Kidney glomerular epithelial cell (primary cell): ENCODE measurements around the gene PHF21B.
"Not testable (repeated sequence)": the region's sequence is repeated elsewhere in the genome, so short reads cannot be mapped to it uniquely, and the experiment has no call there.

Experiments
- DNase-seq: peaks from one replicate; lab custom pipeline; 2025; lab: John Stamatoyannopoulos, UW

Gene PHF21B

GRCh38 chr22:44988671-44989070 lies 21.1 kb downstream of the PHF21B start:
- no peak for DNase-seq

- DNase-seq: no peak
Observed at GRCh38 chr22:44986926-44987325, 22.9 kb downstream of the PHF21B start.

DNA sequence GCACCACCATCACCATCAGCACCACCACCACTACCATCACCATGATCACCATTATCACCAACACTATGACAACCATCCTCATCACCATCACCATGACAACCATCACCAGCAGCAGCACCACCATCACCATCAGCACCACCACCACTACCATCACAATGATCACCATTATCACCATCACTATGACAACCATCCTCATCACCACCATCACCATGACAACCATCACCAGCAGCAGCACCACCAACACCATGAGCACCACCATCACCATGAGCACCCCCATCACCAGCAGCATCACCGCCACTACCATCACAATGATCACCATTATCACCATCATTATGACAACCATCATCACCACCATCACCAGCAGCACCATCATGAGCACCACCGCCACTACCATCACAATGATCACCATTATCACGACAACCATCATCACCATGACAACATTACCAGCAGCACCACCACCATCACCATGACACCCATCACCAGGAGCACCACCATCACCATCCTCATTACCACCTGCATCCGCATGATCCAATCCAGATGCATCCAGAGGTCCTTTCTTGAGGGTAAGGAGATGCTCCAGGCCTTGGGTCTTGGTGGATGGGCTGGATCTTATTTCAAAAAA lies 23.8 kb downstream of the PHF21B start:
- no peak for DNase-seq

DNA sequence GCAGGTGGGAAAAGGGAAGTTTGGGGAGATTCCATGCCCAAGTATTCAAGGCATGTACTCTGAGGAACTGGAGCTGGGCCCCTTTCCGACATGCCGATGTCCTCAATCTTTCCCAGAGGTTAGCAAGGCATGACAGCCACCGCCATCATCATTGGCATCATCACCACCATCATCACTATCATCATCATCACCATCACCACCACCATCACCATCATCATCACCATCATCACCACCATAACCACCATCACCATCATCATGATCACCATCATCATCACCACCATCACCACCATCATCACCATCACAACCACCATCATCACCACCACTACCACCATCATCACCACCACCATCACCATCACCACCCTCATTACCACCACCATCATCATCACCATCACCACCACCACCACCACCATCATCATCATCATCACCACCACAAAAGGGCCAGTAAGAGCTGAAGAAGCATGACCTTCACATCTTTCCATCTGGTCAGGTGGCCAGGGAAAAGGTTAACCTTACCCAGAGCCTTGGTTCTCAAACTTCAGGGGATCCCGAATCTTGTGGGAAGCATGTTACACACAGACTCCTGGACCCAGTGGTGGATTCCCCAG lies 25.8 kb downstream of the PHF21B start:
- DNase-seq: no peak

DNA sequence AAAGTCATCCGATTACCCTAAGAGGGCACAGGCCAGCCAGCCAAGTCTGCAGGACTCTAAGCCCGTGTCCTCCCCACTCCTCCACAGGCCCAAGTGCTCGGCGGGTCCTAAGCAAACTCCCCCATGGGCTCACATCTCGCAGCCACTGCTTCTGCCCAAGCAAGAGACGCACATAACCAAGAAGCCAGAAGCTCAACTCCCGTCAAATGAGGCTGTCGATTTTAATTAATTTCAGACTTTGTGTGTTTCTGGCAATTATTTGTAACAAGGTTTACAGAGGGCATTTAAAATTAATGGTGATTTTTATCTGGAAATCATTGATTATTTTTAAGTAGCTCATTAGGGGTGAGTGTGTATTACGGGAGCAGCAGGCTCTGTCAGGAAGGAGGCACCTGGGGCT lies 27.4 kb downstream of the PHF21B start:
- no peak for DNase-seq

GRCh38 chr22:44981857-44982256 lies 27.9 kb downstream of the PHF21B start:
- no peak for DNase-seq

DNA sequence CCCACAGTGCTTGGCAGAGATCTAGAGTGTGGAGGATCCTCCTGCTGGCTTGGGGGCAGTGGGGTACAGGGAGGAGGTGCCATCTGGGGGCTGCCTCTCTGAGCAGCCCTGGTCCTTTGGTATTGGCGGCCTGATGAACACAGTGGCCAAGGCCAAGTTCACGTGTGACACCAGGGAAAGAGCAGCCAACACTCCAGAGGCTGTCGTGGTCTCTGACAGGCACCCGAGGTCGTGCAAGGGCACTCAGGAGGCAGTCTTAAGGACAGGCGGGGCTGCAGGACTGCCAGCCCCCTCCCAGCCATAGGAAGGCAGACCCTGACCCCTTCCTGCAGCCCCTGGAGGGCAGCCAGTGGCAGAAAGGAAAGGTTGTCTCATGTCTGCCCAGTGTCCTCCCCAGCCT lies 30.7 kb downstream of the PHF21B start:
- DNase-seq: no peak

GRCh38 chr22:44975427-44976262 lies 34.2 kb downstream of the PHF21B start:
- DNase-seq: peak; percentile 73

DNA sequence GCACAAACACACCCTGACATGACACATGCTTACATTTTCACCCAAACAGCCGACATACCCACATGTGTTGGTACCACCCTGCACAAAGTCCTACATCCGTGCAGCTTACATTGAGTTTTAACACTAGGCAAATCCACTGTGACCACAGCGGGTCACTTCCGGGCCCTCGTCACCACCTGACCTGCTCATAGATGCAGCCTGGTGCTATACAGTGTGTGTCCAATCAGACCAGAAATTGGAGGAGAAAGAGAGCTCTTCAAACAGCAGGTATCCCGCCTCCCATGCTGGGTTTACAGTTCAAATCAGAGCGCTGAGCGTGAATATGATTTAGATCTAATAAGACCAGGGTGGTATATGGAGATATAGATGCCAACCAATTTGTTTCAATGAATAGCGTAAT lies 35.4 kb downstream of the PHF21B start:
- DNase-seq: no peak

DNA sequence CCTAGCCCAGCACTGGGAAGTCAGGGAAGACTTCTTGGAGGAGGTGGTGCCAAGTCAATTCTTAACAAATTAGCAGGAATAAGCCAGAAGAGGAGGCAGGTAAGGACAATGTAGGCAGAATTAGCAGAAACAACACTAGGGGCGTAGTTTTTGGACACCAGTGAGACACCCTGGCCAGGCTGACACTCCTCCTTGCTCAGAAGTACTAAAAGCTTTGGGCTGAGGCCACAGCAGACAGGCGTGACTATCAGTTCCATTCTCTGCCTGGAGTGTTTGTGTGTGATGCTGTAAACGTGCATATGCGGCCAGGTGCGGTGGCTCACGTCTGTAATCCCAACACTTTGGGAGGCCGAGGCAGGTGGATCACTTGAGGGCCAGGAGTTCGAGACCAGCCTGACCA lies 36.0 kb downstream of the PHF21B start:
- no peak for DNase-seq

- DNase-seq: no peak
Observed at GRCh38 chr22:44972363-44973083, 37.3 kb downstream of the PHF21B start.

DNA sequence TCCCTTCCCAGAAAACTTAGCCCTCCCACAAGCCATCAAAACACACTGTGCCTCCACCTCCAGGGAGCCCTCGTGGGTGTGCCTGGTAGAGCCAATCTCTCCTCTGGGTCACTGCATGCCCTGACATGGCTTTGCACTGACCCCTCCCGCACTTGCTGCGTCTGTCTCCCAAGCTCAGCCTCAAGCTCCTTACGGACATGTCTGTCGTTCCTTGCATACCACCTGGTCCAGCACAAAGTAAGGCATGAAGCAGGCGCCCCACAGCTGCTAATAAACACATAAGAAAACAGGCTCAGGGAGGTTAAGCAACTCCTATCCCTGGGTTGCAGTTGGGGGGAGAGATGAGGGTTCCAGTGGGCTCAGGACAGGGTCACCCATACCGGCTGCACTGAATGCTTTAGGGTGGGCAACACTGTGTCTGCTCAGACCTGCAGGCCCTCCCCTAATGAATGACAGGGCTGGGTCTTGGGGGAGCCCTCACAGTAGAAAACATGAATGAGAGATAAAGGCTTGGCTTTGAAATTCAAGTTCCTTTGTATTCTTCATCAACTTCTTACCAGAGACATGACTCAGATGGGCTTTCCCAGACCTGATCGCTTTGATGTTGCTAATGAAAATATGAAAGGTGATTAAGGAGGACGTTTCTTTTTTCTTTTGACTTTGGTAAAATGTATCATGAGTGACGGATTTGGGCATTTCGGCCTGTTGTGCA lies 38.0 kb downstream of the PHF21B start:
- no peak for DNase-seq

DNA sequence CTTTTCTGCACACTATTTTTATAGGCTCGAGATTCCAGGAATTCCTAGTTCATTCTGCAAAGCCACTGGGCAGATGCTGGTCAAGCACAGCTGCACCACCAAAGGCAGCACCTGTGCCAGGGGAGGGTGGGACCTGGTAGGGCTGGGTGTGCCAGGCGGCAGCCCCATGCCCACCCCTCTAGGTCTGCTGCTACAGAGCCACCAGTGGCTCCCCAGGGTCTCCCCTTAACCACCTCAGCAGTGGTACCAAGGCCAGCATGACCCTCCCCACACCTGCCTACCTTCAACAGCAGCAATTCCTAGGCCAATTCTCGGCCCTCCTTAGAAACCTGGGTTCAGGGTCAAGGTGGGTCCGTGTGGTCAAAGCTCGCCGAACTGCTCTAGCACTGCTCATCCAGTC lies 39.5 kb downstream of the PHF21B start:
- DNase-seq: no peak

- no peak for DNase-seq
Observed at GRCh38 chr22:44969817-44970216, 40.0 kb downstream of the PHF21B start.

- DNase-seq: no peak
Observed at GRCh38 chr22:44968736-44969135, 41.1 kb downstream of the PHF21B start.

GRCh38 chr22:44965171-44965570 lies 44.6 kb downstream of the PHF21B start:
- DNase-seq: no peak

GRCh38 chr22:44964722-44965078 lies 45.1 kb downstream of the PHF21B start:
- no peak for DNase-seq

DNA sequence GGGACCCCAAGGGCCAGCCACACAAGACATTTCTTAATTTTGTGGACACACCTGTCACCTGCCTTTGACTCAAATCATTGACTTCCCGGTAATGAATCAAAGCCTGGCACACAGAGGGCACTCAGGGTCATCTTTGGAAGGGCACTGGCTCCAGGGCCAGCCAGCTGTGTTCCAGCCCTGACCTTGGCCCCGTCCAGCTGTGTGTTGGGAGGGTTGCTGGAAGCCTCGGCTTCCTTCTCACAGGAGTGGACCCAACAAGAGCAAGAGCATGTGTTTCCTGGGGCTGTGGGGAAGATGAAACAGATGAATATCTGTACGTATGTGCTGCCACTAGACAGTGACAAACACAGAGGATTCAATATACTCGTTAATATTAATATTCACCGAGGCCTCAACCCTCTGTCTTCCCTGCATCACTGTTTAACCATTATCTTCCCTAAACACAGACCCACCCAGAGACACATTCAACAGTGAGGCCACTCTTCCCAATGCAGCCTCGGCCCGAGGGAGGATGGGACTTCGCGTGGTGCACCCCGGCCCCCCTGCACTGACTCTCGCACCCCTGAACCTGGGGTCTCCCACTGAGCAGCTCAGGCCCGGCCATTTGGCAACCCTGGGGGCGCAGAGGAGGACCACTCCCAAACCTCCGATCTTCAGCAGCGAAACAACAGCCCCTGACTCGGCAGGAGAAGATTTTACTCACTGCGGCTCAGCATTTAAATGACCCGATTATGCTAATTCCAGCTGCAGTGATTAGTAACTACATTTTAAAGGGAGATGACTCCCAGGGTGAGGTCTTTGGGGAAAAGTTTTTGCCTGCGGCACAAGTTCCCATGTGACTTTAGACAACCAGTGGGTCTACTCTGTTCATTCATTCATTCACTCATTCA lies 45.7 kb downstream of the PHF21B start:
- no peak for DNase-seq

DNA sequence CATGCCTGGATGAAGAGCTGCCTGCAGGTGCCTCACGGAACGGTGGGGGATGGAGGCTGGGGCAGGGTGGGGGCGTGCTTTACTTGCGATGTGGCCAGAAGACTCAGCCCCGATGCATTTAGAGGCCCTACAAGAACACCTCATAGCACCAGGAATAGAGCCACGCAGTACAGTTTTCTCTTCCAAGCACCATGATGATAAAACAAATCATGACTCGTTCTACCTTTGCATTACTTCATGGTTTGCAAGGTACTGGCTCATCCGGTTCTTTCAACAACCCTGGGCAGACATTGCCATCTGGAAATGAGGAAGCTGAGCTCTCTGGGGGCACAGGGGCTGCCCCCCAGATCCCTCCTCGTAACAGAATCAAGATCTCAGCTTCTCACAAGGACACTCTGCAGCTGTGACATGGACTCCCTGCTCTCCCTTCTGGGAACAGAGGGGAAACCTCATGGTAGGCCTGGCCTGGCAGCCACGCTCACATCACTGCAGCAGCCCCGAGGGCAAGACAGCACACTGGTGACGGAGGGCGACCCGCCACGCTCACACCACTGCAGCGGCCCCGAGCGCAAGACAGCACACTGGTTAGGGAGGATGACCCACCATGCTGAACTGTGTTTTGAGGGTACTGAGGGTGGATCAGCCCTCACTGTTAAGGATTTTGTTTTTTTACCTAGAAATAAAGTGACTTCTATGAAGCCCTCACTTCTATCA lies 46.9 kb downstream of the PHF21B start:
- no peak for DNase-seq

DNA sequence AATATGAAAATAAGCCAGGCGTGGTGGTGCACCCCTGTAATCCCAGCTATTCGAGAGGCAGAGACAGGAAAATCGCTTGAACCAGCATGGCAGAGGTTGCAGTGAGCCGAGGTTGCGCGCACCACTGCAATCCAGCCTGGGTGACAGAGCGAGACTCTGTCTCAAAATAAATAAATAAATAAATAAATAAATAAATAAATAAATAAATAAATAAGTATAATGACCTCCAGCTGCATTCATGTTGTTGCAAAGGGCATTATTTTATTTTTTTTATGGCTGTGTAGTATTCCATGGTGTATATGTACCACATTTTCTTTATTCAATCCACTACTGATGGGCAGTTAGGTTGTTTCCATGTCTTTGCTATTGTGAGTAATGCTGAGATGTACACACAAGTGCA lies 48.1 kb downstream of the PHF21B start:
- DNase-seq: not testable (repeated sequence)
